ENCODE measurements around the gene PPP2R3C. TPM values are rescaled to one million over a fixed set of nuclear protein-coding genes. Genes with fewer than 3 reads are reported as not detected.

The PPP2R3C gene
- total and polyA plus RNA-seq, 2 of the 4 experiments (the other 2 are of a cell fraction), result 15.9 to 17.0 TPM

DNA sequence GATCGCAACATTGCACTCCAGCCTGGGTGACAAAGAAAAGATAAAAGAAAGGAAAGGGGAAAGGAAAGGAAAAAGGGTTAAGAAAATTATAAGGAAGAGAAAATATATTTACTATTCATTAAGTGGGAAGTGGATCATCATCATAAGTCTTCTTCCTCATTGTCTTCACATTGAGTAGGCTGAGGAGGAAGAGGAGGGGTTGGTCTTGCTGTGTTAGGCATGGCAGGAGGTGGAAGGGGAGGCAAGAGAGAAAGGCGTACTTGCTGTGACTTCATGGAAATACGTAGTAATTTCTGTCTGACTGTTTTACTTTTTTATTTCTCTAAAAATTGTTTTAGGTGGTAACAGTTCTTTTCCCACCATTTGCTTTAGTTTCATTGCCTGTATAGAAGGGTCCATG, 49.6 kb downstream of the PPP2R3C start:
- in situ Hi-C loops (cut with MboI; ENCODE audit: low sequenced_read_pairs) (no loop called here), intact Hi-C loops (cut with micrococcal nuclease) (no loop called here), dilution Hi-C loops (cut with HindIII; ENCODE audit: low sequenced_read_pairs, unreplicated experiment) (no loop called here)
- H2AK5ac ChIP-seq (ENCODE audit: low read depth, low read length), result no peak overlapping the region
- no peak overlapping the region for H2AFZ ChIP-seq (replicated peaks; ENCODE audit: low read length, poor library complexity)
- H2BK15ac ChIP-seq (ENCODE audit: low read depth, low read length), result no peak overlapping the region
- no peak overlapping the region for H3K14ac ChIP-seq (replicated peaks; ENCODE audit: low read depth, low read length)
- no peaks in the 10 kb centered on the region for H3K27me3 ChIP-seq (ENCODE audit: control insufficient read depth, insufficient read depth, low read length)
- no peak overlapping the region for H3K27ac ChIP-seq (ENCODE audit: insufficient read depth, low read length)
- H3K4me2 ChIP-seq (ENCODE audit: low read depth, low read length), result no peak overlapping the region
- H3K4me1 ChIP-seq (ENCODE audit: control insufficient read depth, insufficient read depth, low read length), result no peaks in the 10 kb centered on the region
- H3K18ac ChIP-seq (ENCODE audit: low read depth, low read length), result no peak overlapping the region
- peaks cover 10% of the 10 kb centered on the region for H3K36me3 ChIP-seq (ENCODE audit: control insufficient read depth, insufficient read depth, low read length)
- POLR2A ChIA-PET (ENCODE audit: unreplicated experiment), result interaction anchor here (0.6 kb wide), 1 partner anchor 12 kb away, joined by 11 read pairs; no protein-coding TSS in a partner anchor
- H2BK120ac ChIP-seq (ENCODE audit: low read depth, low read length), result no peak overlapping the region
- no peak overlapping the region for H4K8ac ChIP-seq (ENCODE audit: low read depth in 2 of 2, low read length in 2 of 2)
- no peak overlapping the region for H2BK5ac ChIP-seq (ENCODE audit: low read depth, low read length, poor library complexity, severe bottlenecking)
- no peak overlapping the region for H4K5ac ChIP-seq (ENCODE audit: low read depth, low read length)
- H3K4ac ChIP-seq (ENCODE audit: low read depth, low read length), result no peak overlapping the region
- H2BK20ac ChIP-seq (ENCODE audit: low read depth, low read length), result no peak overlapping the region
- H3K79me1 ChIP-seq (ENCODE audit: low read depth in 1 of 2, low read length in 2 of 2), result peaks cover 6 to 14% of the 10 kb centered on the region in 2 experiments; a peak in 3 of 4 replicates
- DNase-seq (no peak), ATAC-seq (ENCODE audit: low read depth) (no peak)
- H3K9me1 ChIP-seq (ENCODE audit: insufficient read depth, low read length), result no peaks in the 10 kb centered on the region
- H4K91ac ChIP-seq (ENCODE audit: insufficient read depth, low read depth, low read length), result no peak overlapping the region
- BruUV-seq (replicated peaks), result no TSS peak
- no peak overlapping the region for H3K4me3 ChIP-seq (ENCODE audit: insufficient read depth, low read depth, low read length)
- H3K56ac ChIP-seq (ENCODE audit: extremely low read depth, insufficient read depth, low read length), result no peak overlapping the region
- H4K20me1 ChIP-seq (ENCODE audit: insufficient read depth, low read length), result no peaks in the 10 kb centered on the region
- no peak overlapping the region for H2AK9ac ChIP-seq (replicated peaks; ENCODE audit: low read depth, low read length, poor library complexity)
- H3K9me3 ChIP-seq (ENCODE audit: control insufficient read depth, insufficient read depth, low read length), result no peaks in the 10 kb centered on the region
- TF ChIP-seq SMC3 (IDR thresholded peaks at IDR 0.05; ENCODE audit: low read depth, low read length) (no peak), CTCF (conservative IDR thresholded peaks at IDR 0.05; ENCODE audit: low read depth, low read length) (no peak), RAD21 (IDR thresholded peaks at IDR 0.05; ENCODE audit: low read length) (no peak)
- TF ChIP-seq, protein P1, sequence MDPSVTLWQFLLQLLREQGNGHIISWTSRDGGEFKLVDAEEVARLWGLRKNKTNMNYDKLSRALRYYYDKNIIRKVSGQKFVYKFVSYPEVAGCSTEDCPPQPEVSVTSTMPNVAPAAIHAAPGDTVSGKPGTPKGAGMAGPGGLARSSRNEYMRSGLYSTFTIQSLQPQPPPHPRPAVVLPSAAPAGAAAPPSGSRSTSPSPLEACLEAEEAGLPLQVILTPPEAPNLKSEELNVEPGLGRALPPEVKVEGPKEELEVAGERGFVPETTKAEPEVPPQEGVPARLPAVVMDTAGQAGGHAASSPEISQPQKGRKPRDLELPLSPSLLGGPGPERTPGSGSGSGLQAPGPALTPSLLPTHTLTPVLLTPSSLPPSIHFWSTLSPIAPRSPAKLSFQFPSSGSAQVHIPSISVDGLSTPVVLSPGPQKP (IDR thresholded peaks at IDR 0.05; ENCODE audit: borderline replicate concordance, low read depth, low read length), result no peak
- H3K23ac ChIP-seq (ENCODE audit: low read depth, low read length), result no peak overlapping the region
- no CpG with 5 or more reads among the region's 3 CpGs for WGBS, 2 experiments (ENCODE audit: extremely low coverage in 2 of 2, insufficient read length in 1 of 2)
- CTCF ChIA-PET, result interaction anchor here (0.6 to 2.6 kb wide), 2 partner anchors 12 to 16 kb away, joined by 3 to 6 read pairs; no protein-coding TSS in a partner anchor
- H3K9ac ChIP-seq (ENCODE audit: low read depth, low read length), result no peak overlapping the region
